ENCODE data around the gene TMEM42. TPM values are rescaled to one million over a fixed set of nuclear protein-coding genes. Genes with fewer than 3 reads are reported as not detected.

TMEM42 gene
- polyA plus RNA-seq, 1 of the 3 experiments (the other 2 are of a cell fraction) = 32.8 TPM

GRCh38 chr3:44883213-44883955 lies 21.7 kb downstream of the TMEM42 start (continued):
- TF ChIP-seq RAD21 (IDR thresholded peaks at IDR 0.05; ENCODE audit: low read length) = no peak

GRCh38 chr3:44883999-44884431 lies 22.3 kb downstream of the TMEM42 start:
- peak overlapping the region in 1 of 2 experiments; percentile 93; a peak in 3 of 4 replicates for H3K27ac ChIP-seq (ENCODE audit: low read depth in 2 of 2, low read length in 1 of 2)
- H3F3A ChIP-seq (replicated peaks; ENCODE audit: insufficient read depth) = peaks cover 10% of the 10 kb centered on the region
- WGBS (ENCODE audit: low lambda C conversion rate) = 6% methylated on average over 4 of the region's 4 CpGs
- no peaks in the 10 kb centered on the region for H4K20me1 ChIP-seq (ENCODE audit: insufficient read depth)
- no peaks in the 10 kb centered on the region for H3K36me3 ChIP-seq (replicated peaks in 1 of 2; ENCODE audit: control insufficient read depth in 1 of 2, insufficient read depth in 2 of 2, low read length in 1 of 2)
- peak overlapping the region; percentile 63 for H3K4me2 ChIP-seq
- peaks cover 6 to 21% of the 10 kb centered on the region in 2 experiments; a peak in 3 of 4 replicates for H3K4me1 ChIP-seq (ENCODE audit: control insufficient read depth in 1 of 2, insufficient read depth in 2 of 2, low read depth in 1 of 2, low read length in 1 of 2)
- ChIA-PET POLR2A (no interaction called here), CTCF (interaction anchor here (1.0 kb wide), 1 partner anchor 17 kb away, joined by 3 read pairs; no protein-coding TSS in a partner anchor)
- DNase-seq = peak; percentile 30
- no peaks in the 10 kb centered on the region for H3K27me3 ChIP-seq (ENCODE audit: insufficient read depth)
- no peak overlapping the region for H3K4me3 ChIP-seq (ENCODE audit: low read depth in 2 of 2, low read length in 1 of 2)
- H3K9ac ChIP-seq = peak overlapping the region; percentile 53; the same call in 1 of the 2 replicates
- no peaks in the 10 kb centered on the region for H3K9me3 ChIP-seq
- no peaks in the 10 kb centered on the region for H3K79me2 ChIP-seq (ENCODE audit: insufficient read depth)
- peak overlapping the region; percentile 86 for H2AFZ ChIP-seq (ENCODE audit: low read depth)
- no peaks in the 10 kb centered on the region for H3K9me2 ChIP-seq
- TF ChIP-seq EZH2phosphoT487 (IDR thresholded peaks at IDR 0.05; ENCODE audit: borderline replicate concordance, low read depth) (no peak), RXRA (IDR thresholded peaks at IDR 0.05; ENCODE audit: borderline replicate concordance, low read depth) (peak; percentile 70), YY1 (IDR thresholded peaks at IDR 0.05; ENCODE audit: low read depth) (no peak), POLR2AphosphoS5 (IDR thresholded peaks at IDR 0.05; ENCODE audit: low read depth, low read length) (peak; percentile 69; the same call in 1 of the 2 replicates), NFIC (IDR thresholded peaks at IDR 0.05; ENCODE audit: borderline replicate concordance) (peak; percentile 89), FOXM1 (IDR thresholded peaks at IDR 0.05; ENCODE audit: low read depth) (0 out of 2 replicates have a peak, but pooled peaks have one; percentile 41), SMC3 (IDR thresholded peaks at IDR 0.05; ENCODE audit: low read depth, low read length) (no peak), SIN3A (IDR thresholded peaks at IDR 0.05; ENCODE audit: borderline replicate concordance, low read depth, low read length) (peak; percentile 82), PBX3 (IDR thresholded peaks at IDR 0.05) (peak; percentile 66), TEAD4 (IDR thresholded peaks at IDR 0.05; ENCODE audit: borderline replicate concordance, insufficient read depth) (peak; percentile 91), EP300 (IDR thresholded peaks at IDR 0.05; ENCODE audit: borderline replicate concordance in 1 of 2, low read depth in 1 of 2, low read length in 1 of 2) (peak in 1 of 2 experiments; percentile 91; a peak in 2 of 4 replicates), FOSL2 (IDR thresholded peaks at IDR 0.05; ENCODE audit: borderline replicate concordance, low read depth) (peak; percentile 93), GATA2 (CRISPR knock-in tag; IDR thresholded peaks at IDR 0.05) (no peak), MAX (IDR thresholded peaks at IDR 0.05; ENCODE audit: low read depth) (peak; percentile 93), TCF12 (IDR thresholded peaks at IDR 0.05) (peak; percentile 97), TAF1 (IDR thresholded peaks at IDR 0.05; ENCODE audit: borderline replicate concordance, low read depth, low read length) (no peak), REST (IDR thresholded peaks at IDR 0.05; ENCODE audit: low read depth, low read length) (no peak), JUND (IDR thresholded peaks at IDR 0.05) (peak; percentile 93)
